ENCODE measurements around the gene DDX20.

DNA sequence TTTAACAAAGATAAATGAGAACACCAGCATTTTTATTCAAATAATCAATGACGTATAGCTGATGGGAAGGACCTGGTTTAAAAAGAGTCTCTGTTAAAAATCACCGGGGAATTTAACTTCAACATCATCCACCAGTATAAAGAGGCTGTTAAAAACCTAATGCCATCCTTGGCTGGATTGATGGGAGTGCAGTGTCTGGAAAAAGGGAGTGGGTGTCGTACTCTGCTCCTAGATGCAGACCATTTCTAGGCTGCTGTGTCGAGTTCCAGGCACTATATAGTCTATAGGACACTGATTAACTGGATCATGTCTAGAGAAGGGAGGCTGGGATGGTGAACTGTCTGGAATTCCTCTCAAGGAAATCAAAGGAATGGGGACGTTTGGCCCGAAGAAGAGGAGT lies 36.1 kb downstream of the DDX20 start:
- TF ChIP-seq, protein P1, sequence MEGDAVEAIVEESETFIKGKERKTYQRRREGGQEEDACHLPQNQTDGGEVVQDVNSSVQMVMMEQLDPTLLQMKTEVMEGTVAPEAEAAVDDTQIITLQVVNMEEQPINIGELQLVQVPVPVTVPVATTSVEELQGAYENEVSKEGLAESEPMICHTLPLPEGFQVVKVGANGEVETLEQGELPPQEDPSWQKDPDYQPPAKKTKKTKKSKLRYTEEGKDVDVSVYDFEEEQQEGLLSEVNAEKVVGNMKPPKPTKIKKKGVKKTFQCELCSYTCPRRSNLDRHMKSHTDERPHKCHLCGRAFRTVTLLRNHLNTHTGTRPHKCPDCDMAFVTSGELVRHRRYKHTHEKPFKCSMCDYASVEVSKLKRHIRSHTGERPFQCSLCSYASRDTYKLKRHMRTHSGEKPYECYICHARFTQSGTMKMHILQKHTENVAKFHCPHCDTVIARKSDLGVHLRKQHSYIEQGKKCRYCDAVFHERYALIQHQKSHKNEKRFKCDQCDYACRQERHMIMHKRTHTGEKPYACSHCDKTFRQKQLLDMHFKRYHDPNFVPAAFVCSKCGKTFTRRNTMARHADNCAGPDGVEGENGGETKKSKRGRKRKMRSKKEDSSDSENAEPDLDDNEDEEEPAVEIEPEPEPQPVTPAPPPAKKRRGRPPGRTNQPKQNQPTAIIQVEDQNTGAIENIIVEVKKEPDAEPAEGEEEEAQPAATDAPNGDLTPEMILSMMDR (conservative IDR thresholded peaks at IDR 0.05): no peak
- no peak for TF ChIP-seq EZH2 (IDR thresholded peaks at IDR 0.05; ENCODE audit: low read depth)

All from PC-9 (cell line).